Cardiac fibroblast (primary cell): ENCODE measurements around the gene ACOXL.

Source experiments
- DNase-seq, 2 donors: peaks; one replicate each; pipeline versions ENCODE4 v3.0.0 to v3.0.0-alpha.2; 2010; ENCODE audit warnings: low read depth in 2 of 2
- H3K4me3 ChIP-seq, 2 donors: replicated peaks in 1 of 2; 1 replicate in 1 of 2; 2 replicates in 1 of 2; pipeline ENCODE4 v1.5.1; 2011; ENCODE audit warnings: low read depth in 2 of 2, low read length in 2 of 2, mild to moderate bottlenecking in 2 of 2, moderate library complexity in 1 of 2
- TF ChIP-seq, protein P1 (sequence below): IDR thresholded peaks from one replicate; pipeline ENCODE4 v1.5.1; 2011; ENCODE audit warnings: low read depth, mild to moderate bottlenecking, low read length, inconsistent platforms

Gene ACOXL

DNA sequence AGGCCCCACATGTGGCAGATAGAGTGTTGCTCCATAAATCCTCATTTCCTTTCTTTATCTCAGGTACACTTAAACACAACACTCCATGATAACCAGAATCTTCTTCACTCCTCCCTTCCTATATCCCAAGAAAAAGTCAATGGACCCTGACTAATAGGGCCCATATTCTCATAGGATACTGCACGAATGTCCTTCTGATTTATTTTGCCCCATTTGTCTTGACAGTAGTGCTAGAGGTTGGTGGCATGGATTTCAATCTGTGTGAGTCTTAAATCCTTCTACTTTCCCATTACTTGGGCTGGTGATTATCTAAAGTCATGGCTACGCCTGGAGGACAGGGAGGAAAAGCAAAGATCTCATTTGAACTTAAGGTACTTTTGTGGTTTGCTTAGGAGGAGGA is 156.0 kb downstream of the ACOXL start:
- TF ChIP-seq, protein P1, sequence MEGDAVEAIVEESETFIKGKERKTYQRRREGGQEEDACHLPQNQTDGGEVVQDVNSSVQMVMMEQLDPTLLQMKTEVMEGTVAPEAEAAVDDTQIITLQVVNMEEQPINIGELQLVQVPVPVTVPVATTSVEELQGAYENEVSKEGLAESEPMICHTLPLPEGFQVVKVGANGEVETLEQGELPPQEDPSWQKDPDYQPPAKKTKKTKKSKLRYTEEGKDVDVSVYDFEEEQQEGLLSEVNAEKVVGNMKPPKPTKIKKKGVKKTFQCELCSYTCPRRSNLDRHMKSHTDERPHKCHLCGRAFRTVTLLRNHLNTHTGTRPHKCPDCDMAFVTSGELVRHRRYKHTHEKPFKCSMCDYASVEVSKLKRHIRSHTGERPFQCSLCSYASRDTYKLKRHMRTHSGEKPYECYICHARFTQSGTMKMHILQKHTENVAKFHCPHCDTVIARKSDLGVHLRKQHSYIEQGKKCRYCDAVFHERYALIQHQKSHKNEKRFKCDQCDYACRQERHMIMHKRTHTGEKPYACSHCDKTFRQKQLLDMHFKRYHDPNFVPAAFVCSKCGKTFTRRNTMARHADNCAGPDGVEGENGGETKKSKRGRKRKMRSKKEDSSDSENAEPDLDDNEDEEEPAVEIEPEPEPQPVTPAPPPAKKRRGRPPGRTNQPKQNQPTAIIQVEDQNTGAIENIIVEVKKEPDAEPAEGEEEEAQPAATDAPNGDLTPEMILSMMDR: no peak
- no peak for DNase-seq
- H3K4me3 ChIP-seq: no peak overlapping the region

DNA sequence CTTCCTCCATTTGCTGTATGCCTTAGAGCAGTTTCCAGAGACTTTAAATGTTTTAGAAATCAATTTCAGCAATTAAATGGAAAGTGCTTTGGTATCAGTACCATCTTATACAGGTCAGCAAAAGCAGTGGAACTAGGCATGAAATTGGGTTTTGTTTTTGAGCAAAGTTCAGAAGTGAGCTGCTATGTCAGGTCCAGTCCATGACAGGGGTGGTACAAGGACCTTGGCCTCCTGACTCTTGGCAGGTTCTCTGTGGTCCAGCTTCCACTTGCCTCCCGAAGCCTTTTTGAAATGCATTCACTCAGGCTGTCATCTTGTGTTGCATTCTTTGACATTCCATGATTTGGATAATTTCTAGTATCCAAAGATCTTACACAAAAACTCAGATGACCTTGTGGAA is 159.3 kb downstream of the ACOXL start:
- TF ChIP-seq, protein P1: no peak
- DNase-seq: no peak
- H3K4me3 ChIP-seq: no peak overlapping the region

DNA sequence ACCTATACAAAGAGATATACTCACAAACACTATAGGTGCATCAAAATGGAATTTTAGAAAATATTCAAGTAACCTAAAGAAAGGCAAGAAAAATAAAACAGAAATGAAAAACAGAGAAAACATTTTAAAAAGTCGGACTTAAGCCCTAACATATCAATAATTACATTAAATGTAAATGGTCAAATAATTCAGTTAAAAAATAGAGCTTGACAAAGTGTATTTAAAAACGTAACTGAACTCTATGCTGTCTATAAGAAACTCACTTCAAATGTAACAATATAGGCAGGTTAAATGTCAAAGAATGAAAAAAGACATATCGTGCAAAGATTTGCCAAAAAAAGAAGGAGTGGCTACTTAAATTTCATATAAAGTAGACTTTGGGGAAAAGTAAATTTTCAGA is 163.9 kb downstream of the ACOXL start:
- DNase-seq: no peak
- no peak overlapping the region for H3K4me3 ChIP-seq
- TF ChIP-seq, protein P1: no peak

DNA sequence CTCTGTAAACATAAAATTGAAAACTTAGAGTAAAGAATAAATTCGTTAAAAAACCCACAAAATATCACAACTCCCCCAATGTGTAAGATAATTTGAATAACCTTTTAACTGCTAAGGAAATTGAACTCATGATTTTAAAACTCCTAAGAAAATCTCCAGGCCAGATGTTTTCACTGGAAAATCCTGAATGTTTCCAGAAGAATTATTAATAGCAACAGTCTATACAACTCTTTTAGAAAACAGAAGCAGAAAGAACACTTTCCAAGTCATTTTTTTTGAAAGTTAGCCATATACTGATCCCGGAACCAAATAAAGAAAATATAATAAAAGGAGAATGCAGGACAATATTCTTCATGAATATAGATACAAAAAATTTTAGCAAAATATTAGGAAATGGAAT is 165.6 kb downstream of the ACOXL start:
- TF ChIP-seq, protein P1: no peak
- H3K4me3 ChIP-seq: no peak overlapping the region
- DNase-seq: no peak

DNA sequence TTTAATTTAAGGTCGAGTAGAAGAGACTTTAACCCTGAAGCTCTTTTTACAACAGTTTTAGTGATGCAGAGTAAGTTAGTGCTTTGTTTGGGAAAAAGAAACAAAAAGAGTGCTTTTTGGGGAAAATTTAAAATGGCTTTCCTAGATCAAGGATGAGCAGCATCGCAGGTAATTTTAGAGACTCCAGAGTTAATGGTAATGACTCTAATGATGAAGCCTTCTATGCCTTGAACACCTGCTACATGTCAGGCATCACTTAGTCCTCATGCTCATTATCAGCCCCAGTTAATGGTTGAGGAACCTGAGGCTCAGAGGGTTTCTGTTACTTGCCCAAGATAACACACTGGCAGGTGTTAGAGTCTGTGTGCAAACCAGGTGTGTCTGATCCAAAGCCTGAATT is 167.8 kb downstream of the ACOXL start:
- no peak overlapping the region for H3K4me3 ChIP-seq
- TF ChIP-seq, protein P1: no peak
- DNase-seq: no peak

DNA sequence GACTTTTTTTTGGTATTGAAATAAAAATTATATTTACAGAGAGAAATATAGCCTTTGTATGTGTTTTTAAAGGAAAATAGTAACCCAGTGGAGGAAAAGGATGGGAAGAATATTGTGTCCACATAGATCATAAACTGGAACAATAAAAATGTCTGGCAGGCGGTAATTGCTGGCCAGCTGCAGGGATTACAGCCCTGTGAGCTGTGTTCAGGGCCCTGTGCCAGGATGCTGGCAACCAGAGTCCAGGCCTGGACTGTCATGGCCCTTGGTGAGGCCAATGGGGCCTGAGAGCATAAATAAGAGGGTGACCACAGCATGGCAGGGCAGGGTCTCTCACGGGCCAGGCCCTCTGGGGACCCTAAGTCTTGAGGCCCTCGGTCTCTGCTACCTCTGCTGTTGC is 171.2 kb downstream of the ACOXL start:
- TF ChIP-seq, protein P1: no peak
- H3K4me3 ChIP-seq: no peak overlapping the region
- no peak for DNase-seq

DNA sequence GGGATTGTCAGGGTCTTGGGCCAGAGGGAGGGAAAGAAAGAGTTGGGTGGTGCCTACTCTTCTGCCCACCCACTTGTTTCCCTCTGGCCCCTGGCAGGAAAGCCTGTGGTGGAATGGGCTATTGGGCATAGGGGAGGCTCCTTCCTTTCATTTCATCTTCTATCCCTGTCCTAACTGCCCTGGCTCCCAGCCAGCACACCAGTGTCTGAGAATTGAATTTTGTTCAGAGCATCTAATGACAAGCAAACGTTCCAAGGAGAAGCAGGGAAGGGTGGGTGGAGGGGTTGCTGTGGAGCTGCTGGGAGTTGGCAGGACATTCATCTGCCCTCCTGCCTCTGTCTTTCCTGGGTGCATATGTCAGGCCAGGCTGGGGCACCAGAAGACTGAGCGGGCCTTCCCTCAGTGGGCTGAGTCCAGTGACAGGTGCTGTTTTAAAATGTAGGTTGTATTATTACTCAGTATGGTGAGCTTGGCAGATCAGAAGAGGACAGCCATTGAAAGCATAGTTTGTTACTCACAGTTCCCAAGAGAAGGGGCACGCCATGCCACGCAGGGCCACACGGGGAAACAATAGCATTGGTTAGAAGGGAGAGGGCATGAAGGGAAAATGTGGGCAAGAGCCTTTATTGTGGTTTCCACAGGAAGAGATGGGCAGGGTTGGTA is 171.9 kb downstream of the ACOXL start:
- DNase-seq: no peak
- H3K4me3 ChIP-seq: no peak overlapping the region
- TF ChIP-seq, protein P1: no peak
